OCI-LY7 (cell line): ENCODE results near the gene DERA. TPM values are rescaled to one million over a fixed set of nuclear protein-coding genes. Genes with fewer than 3 reads are reported as not detected.

Experiments
- BruUV-seq: library from RNA; stranded (reverse); fragments of 400-500 nt; replicated peaks from 2 replicates; lab custom pipeline; 2021; lab: Mats Ljungman, UMichigan
- CTCF ChIA-PET: fragments of 300-600 bp; sonication (Branson Sonifier 250); formaldehyde crosslinking; loops from one replicate; lab custom pipeline; 2022; ENCODE audit warnings: antibody characterized with exemption; ENCODE audit not compliant: unreplicated experiment; lab: Charles Lee
- POLR2A ChIA-PET: fragments of 300-600 bp; sonication (Branson Sonifier 250); formaldehyde crosslinking; loops from one replicate; lab custom pipeline; 2022; ENCODE audit warnings: antibody characterized with exemption; lab: Charles Lee
- DNase-seq: peaks from one replicate; pipeline ENCODE4 v3.0.0-alpha.2; 2015; ENCODE audit warnings: low spot score
- H2AFZ ChIP-seq: fragments of 200-600 bp; sonication (generic), shearing (Covaris generic); 2 replicates; pipeline ENCODE4 v1.6.1; 2014; ENCODE audit warnings: mild to moderate bottlenecking, antibody characterized with exemption, low read length, moderate library complexity
- H3K27ac ChIP-seq: fragments of 200-600 bp; sonication (generic); 2 replicates; pipeline ENCODE4 v1.5.1; 2014; ENCODE audit warnings: mixed run types, low read depth, mild to moderate bottlenecking, moderate library complexity, low read length, inconsistent platforms; ENCODE audit not compliant: poor library complexity, severe bottlenecking
- H3K36me3 ChIP-seq: fragments of 200-600 bp; sonication (generic); 2 replicates; pipeline ENCODE4 v1.6.1; 2014; ENCODE audit warnings: mild to moderate bottlenecking, antibody characterized with exemption, low read length, moderate library complexity, mixed read lengths; ENCODE audit not compliant: insufficient read depth
- H3K4me1 ChIP-seq: fragments of 200-600 bp; sonication (generic); 2 replicates; pipeline ENCODE4 v1.5.1; 2014; ENCODE audit warnings: mild to moderate bottlenecking, low read length; ENCODE audit not compliant: insufficient read depth, poor library complexity, severe bottlenecking
- H3K4me2 ChIP-seq: fragments of 200-600 bp; sonication (generic); 2 replicates; pipeline ENCODE4 v1.6.1; 2014; ENCODE audit warnings: mild to moderate bottlenecking, low read length
- H3K4me3 ChIP-seq: fragments of 200-600 bp; sonication (generic); 2 replicates; pipeline ENCODE4 v1.5.1; 2014; ENCODE audit warnings: mild to moderate bottlenecking, low read depth, low read length; ENCODE audit not compliant: poor library complexity, severe bottlenecking
- H3K79me2 ChIP-seq: fragments of 200-600 bp; sonication (generic); 2 replicates; pipeline ENCODE4 v1.6.1; 2016; ENCODE audit warnings: low read depth, mild to moderate bottlenecking, low read length, moderate library complexity, mixed read lengths; ENCODE audit not compliant: insufficient read depth
- H3K9me2 ChIP-seq: fragments of 200-600 bp; sonication (generic); 2 replicates; pipeline ENCODE4 v1.6.1; 2016; ENCODE audit warnings: mild to moderate bottlenecking, low read length, mixed read lengths; ENCODE audit not compliant: insufficient read depth
- H3K9me3 ChIP-seq: fragments of 200-600 bp; sonication (generic); 2 replicates; pipeline ENCODE4 v1.6.1; 2014; ENCODE audit warnings: mild to moderate bottlenecking, mixed run types, low read length, mixed read lengths
- H4K20me1 ChIP-seq: fragments of 200-600 bp; sonication (generic); 2 replicates; pipeline ENCODE4 v1.6.1; 2014; ENCODE audit warnings: mild to moderate bottlenecking, antibody characterized with exemption, low read length, moderate library complexity, mixed read lengths; ENCODE audit not compliant: insufficient read depth
- EZH2phosphoT487 ChIP-seq: fragments of 200-600 bp; sonication (generic); IDR thresholded peaks from 2 replicates; pipeline ENCODE4 v1.6.1; 2018; ENCODE audit warnings: low read depth, borderline replicate concordance, mild to moderate bottlenecking, mixed run types, antibody characterized with exemption, low read length, moderate library complexity, mixed read lengths
- intact Hi-C: fragments of 100-400 bp; cut with micrococcal nuclease; formaldehyde crosslinking; loops from one replicate; pipeline ENCODE4 v1.10.0; 2022; ENCODE audit not compliant: unreplicated experiment
- total RNA-seq, 2 experiments: library from RNA; depleted of rRNA in 1 of 2; stranded (reverse); fragments of >200 nt in 1 of 2; shearing (Covaris generic) in 1 of 2; gene quantifications; 2 replicates each; pipeline ENCODE4 v1.2.3, GENCODE V29; 2014 to 2022
- TF ChIP-seq, protein P1 (sequence below): fragments of 200-600 bp; sonication (generic); conservative IDR thresholded peaks from 2 replicates; pipeline ENCODE4 v1.5.1; 2014; ENCODE audit warnings: mild to moderate bottlenecking, antibody characterized with exemption, low read length, moderate library complexity, mixed read lengths

The DERA gene
- total RNA-seq, 2 experiments from 2014 or later, result 68.6 to 87.2 TPM

DNA sequence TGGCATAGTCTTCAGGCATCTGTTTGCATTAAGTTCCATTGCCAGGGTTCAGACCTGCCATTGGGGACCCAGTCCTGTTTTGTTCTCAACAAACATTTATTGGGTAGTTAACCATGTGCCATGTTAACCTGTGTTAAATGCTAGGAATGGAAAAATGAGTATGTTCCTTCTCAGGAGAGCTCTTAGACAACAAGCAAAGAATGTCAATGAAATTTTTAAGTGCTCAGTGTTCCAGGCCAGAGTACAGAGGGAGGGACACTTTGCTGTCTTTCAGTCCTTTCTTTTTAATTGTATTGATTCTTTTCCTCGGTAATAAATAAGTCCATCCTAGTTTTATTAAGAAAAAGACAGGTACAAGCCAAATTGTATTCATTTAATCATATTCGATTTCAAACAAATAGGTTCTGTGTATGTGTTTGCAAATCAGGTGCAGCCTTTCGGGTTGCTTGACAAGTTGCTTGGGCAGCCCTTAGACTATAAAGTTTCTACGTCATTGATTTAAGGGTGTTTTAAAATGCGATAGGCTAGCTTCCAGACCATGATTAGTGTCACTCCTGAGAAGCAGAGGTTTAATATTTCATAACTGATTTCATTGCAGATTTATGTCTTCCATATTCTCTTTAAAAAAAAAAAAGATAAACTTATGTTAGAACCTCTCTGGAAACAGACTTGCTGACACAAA is 123.1 kb downstream of the DERA start:
- no TSS peak for BruUV-seq
- no peak overlapping the region for H2AFZ ChIP-seq
- no peaks in the 10 kb centered on the region for H3K9me2 ChIP-seq
- H4K20me1 ChIP-seq, result peaks cover 4% of the 10 kb centered on the region; the same call in 1 of the 2 replicates
- H3K4me1 ChIP-seq, result no peaks in the 10 kb centered on the region
- TF ChIP-seq, protein P1, sequence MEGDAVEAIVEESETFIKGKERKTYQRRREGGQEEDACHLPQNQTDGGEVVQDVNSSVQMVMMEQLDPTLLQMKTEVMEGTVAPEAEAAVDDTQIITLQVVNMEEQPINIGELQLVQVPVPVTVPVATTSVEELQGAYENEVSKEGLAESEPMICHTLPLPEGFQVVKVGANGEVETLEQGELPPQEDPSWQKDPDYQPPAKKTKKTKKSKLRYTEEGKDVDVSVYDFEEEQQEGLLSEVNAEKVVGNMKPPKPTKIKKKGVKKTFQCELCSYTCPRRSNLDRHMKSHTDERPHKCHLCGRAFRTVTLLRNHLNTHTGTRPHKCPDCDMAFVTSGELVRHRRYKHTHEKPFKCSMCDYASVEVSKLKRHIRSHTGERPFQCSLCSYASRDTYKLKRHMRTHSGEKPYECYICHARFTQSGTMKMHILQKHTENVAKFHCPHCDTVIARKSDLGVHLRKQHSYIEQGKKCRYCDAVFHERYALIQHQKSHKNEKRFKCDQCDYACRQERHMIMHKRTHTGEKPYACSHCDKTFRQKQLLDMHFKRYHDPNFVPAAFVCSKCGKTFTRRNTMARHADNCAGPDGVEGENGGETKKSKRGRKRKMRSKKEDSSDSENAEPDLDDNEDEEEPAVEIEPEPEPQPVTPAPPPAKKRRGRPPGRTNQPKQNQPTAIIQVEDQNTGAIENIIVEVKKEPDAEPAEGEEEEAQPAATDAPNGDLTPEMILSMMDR, result no peak
- TF ChIP-seq EZH2phosphoT487, result no peak
- ChIA-PET CTCF (no interaction called here), POLR2A (interaction anchor here (0.7 to 1.8 kb wide), 6 partner anchors 9 to 295 kb away, joined by 3 to 7 read pairs (median 4); no protein-coding TSS in a partner anchor)
- intact Hi-C loops, result no loop called here
- H3K27ac ChIP-seq, result no peak overlapping the region
- no peak overlapping the region for H3K4me3 ChIP-seq
- no peak for DNase-seq
- peaks cover 90% of the 10 kb centered on the region for H3K36me3 ChIP-seq
- peaks cover 15% of the 10 kb centered on the region; the same call in 1 of the 2 replicates for H3K79me2 ChIP-seq
- no peak overlapping the region for H3K4me2 ChIP-seq
- H3K9me3 ChIP-seq, result no peaks in the 10 kb centered on the region

DNA sequence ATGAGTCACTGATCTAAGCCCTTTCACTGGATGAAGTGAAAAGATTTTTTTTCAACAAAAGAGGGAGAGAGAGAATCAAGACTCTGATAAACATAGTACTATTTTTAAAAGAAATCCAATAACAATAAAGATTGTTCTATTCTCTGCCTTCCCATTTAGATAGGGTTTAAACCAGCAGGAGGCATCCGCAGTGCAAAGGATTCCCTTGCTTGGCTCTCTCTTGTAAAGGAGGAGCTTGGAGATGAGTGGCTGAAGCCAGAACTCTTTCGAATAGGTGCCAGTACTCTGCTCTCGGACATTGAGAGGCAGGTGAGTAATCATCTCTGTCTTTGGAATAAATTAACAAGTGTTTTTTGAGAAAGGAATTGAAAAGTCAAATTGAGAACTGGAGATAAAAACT is 124.9 kb downstream of the DERA start:
- DNase-seq, result no peak
- CTCF ChIA-PET, result no interaction called here
- TF ChIP-seq, protein P1, result no peak
- no peak for TF ChIP-seq EZH2phosphoT487
- Histone ChIP-seq H3K4me3 (no peak overlapping the region), H2AFZ (no peak overlapping the region), H3K4me1 (no peaks in the 10 kb centered on the region), H4K20me1 (peaks cover 4% of the 10 kb centered on the region; the same call in 1 of the 2 replicates), H3K36me3 (peaks cover 96% of the 10 kb centered on the region), H3K9me2 (no peaks in the 10 kb centered on the region), H3K9me3 (no peaks in the 10 kb centered on the region), H3K79me2 (peaks cover 6% of the 10 kb centered on the region; the same call in 1 of the 2 replicates), H3K27ac (no peak overlapping the region), H3K4me2 (no peak overlapping the region)
- BruUV-seq, result no TSS peak
- intact Hi-C loops, result no loop called here
- POLR2A ChIA-PET, result interaction anchor here (1.2 kb wide), 1 partner anchor 13 kb away, joined by 3 read pairs; no protein-coding TSS in a partner anchor

DNA sequence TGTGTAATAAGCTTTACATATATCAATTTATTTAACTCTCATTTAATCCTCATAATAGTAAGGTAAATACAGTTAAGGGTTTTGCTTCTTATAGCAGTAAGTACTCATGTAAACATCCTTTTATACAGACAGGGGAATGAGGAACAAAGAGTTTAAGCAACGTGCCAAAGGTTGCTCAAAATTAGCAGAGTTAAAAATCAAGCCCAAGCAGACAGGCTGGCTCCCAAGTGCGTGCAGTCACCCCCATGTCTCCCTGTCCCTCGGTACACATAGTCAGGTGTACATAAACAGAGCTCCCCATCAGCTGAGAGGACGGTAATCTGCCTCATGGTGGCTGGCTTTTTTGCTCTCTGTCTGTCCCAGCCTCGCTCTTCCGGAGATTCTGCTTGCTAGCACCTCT is 126.4 kb downstream of the DERA start:
- no peaks in the 10 kb centered on the region for H3K9me3 ChIP-seq
- no peak for TF ChIP-seq EZH2phosphoT487
- TF ChIP-seq, protein P1, result no peak
- H3K27ac ChIP-seq, result no peak overlapping the region
- H3K4me1 ChIP-seq, result no peaks in the 10 kb centered on the region
- H3K79me2 ChIP-seq, result no peaks in the 10 kb centered on the region
- BruUV-seq, result no TSS peak
- ChIA-PET POLR2A (interaction anchor here (0.6 kb wide), 1 partner anchor 27 kb away, joined by 3 read pairs; no protein-coding TSS in a partner anchor), CTCF (no interaction called here)
- no peak overlapping the region for H3K4me2 ChIP-seq
- H3K36me3 ChIP-seq, result peaks cover 82% of the 10 kb centered on the region
- H4K20me1 ChIP-seq, result no peaks in the 10 kb centered on the region
- no peak overlapping the region for H2AFZ ChIP-seq
- intact Hi-C loops, result no loop called here
- no peaks in the 10 kb centered on the region for H3K9me2 ChIP-seq
- no peak overlapping the region for H3K4me3 ChIP-seq
- DNase-seq, result no peak
